Posterior vena cava (tissue), 2 donors: ENCODE data around the gene GNG3. TPM values are rescaled to one million over a fixed set of nuclear protein-coding genes. Genes with fewer than 3 reads are reported as not detected.

Experiments
- DNase-seq: peaks from one replicate; pipeline ENCODE4 v3.0.0-alpha.2; 2020; ENCODE audit warnings: low spot score
- intact Hi-C, 2 donors: fragments of 100-400 bp; cut with DNase I; formaldehyde crosslinking; loops; one replicate each; pipeline versions ENCODE4 v1.14.1 to v1.14.2; 2022 to 2023
- total RNA-seq, 2 donors: library from RNA; stranded (reverse); fragmentation: NEBNext Ultra II Directional; extraction: Animal tissue kit (Norgen Biotek cat#: 25700); gene quantifications; one replicate each; pipeline ENCODE4 v1.2.1, GENCODE V29; 2021
- donor health status: DM: yes; HTN: yes; CAD: no.
- donor health status: DM: yes; HTN: yes; CAD: no.

The GNG3 gene
- total RNA-seq, 2 donors from 2014 or later, result not detected

GRCh38 chr11:62752177-62752785 is 44.8 kb downstream of the GNG3 start:
- peak; percentile 44 for DNase-seq
- intact Hi-C loops, result no loop called here

- intact Hi-C loops, result no loop called here
- peak; percentile 78 for DNase-seq
These were observed 45.7 kb downstream of the GNG3 start for GRCh38 chr11:62752994-62753735.

GRCh38 chr11:62753736-62754603 is 46.5 kb downstream of the GNG3 start, which contains the start of gene ZBTB3:
Gene ZBTB3 (minus strand): TSS chr11:62754160. CDS start chr11:62753664, 496 bp downstream.
- peak; percentile 98 for DNase-seq
- intact Hi-C loops, result no loop called here

GRCh38 chr11:62755086-62755615 is 47.7 kb downstream of the GNG3 start:
- peak; percentile 17 for DNase-seq
- intact Hi-C loops, result no loop called here

GRCh38 chr11:62757846-62758788 is 50.6 kb downstream of the GNG3 start:
- intact Hi-C loops, result no loop called here
- peak; percentile 35 for DNase-seq

Other genes starting within 250 kb of the GNG3 start
- 100 to 1,000 TPM; 938 to 955 TPM for gene AHNAK, start 160.9 kb upstream of the GNG3 start, total RNA-seq
- 100 to 1,000 TPM; 706 to 749 TPM for gene EEF1G, start 133.8 kb upstream of the GNG3 start, total RNA-seq
- 10 to 100 TPM; 10.7 to 14.1 TPM for gene TUT1, start 116.2 kb upstream of the GNG3 start, total RNA-seq
- 10 to 100 TPM; 56.5 to 67.2 TPM for gene MTA2, start 105.8 kb upstream of the GNG3 start, total RNA-seq
- 10 to 100 TPM; 58.7 to 63.8 TPM for gene EML3, start 94.9 kb upstream of the GNG3 start, total RNA-seq
- 1 to 10 TPM; 7.1 to 9.7 TPM for gene ROM1, start 94.4 kb upstream of the GNG3 start, total RNA-seq
- 10 to 100 TPM; 23.7 to 26.6 TPM for gene B3GAT3, start 85.7 kb upstream of the GNG3 start, total RNA-seq
- 100 to 1,000 TPM; 206 to 240 TPM for gene GANAB, start 61.1 kb upstream of the GNG3 start, total RNA-seq
- gene INTS5, start 54.4 kb upstream of the GNG3 start, total RNA-seq, result 10 to 100 TPM; 10.6 to 10.9 TPM
- 10 to 100 TPM; 27.4 to 35.9 TPM for gene C11orf98, start 42.5 kb upstream of the GNG3 start, total RNA-seq
- gene CSKMT, start 42.4 kb upstream of the GNG3 start, total RNA-seq, result 10 to 100 TPM in 1 of 2 donors, 1 to 10 TPM in 1; 8.5 to 10.5 TPM
- 1 to 10 TPM; 3.6 to 3.7 TPM for gene UQCC3, start 36.0 kb upstream of the GNG3 start, total RNA-seq
- 1 to 10 TPM; 3.7 to 5.1 TPM for gene LBHD1, start 35.4 kb upstream of the GNG3 start, total RNA-seq
- 10 to 100 TPM; 74.8 to 76.1 TPM for gene UBXN1, start 28.6 kb upstream of the GNG3 start, total RNA-seq
- gene LRRN4CL, start 18.1 kb upstream of the GNG3 start, total RNA-seq, result 10 to 100 TPM; 13.9 to 14.8 TPM
- 10 to 100 TPM; 30.6 to 54.8 TPM for gene BSCL2, start 252 bp upstream of the GNG3 start, total RNA-seq
- gene HNRNPUL2, start 19.8 kb downstream of the GNG3 start, total RNA-seq, result 10 to 100 TPM; 45.5 to 45.9 TPM
- gene TTC9C, start 20.8 kb downstream of the GNG3 start, total RNA-seq, result 10 to 100 TPM; 19.0 to 20.6 TPM
- gene ZBTB3, start 46.5 kb downstream of the GNG3 start, total RNA-seq, result 10 to 100 TPM in 1 of 2 donors, 1 to 10 TPM in 1; 6.2 to 12.3 TPM
- 10 to 100 TPM; 39.7 to 50.9 TPM for gene POLR2G, start 53.9 kb downstream of the GNG3 start, total RNA-seq
- gene TAF6L, start 63.7 kb downstream of the GNG3 start, total RNA-seq, result 10 to 100 TPM; 11.3 to 12.9 TPM
- 10 to 100 TPM; 23.7 to 33.0 TPM for gene TMEM179B, start 79.7 kb downstream of the GNG3 start, total RNA-seq
- gene TMEM223, start 84.3 kb downstream of the GNG3 start, total RNA-seq, result 1 to 10 TPM; 8.9 to 10.0 TPM
- gene NXF1, start 97.8 kb downstream of the GNG3 start, total RNA-seq, result 10 to 100 TPM; 53.0 to 58.1 TPM
- 10 to 100 TPM; 32.8 to 34.0 TPM for gene STX5, start 124.4 kb downstream of the GNG3 start, total RNA-seq
- gene TEX54, start 125.2 kb downstream of the GNG3 start, total RNA-seq, result not detected
- gene WDR74, start 131.9 kb downstream of the GNG3 start, total RNA-seq, result 10 to 100 TPM; 38.5 to 45.6 TPM
- 100 to 1,000 TPM in 1 of 2 donors, 10 to 100 TPM in 1; 89.4 to 114 TPM for gene SLC3A2, start 173.2 kb downstream of the GNG3 start, total RNA-seq
- not detected for gene CHRM1, start 213.7 kb downstream of the GNG3 start, total RNA-seq